Hindlimb muscle (tissue), 1 donor: ENCODE measurements around the gene THOC6. TPM values are rescaled to one million over a fixed set of nuclear protein-coding genes. Genes with fewer than 3 reads are reported as not detected.
A peak's percentile ranks its signal among the peaks of the same experiment; 100 is the strongest.

ENCODE experiments used
- DNase-seq: peaks from one replicate; pipeline ENCODE4 v3.0.0-alpha.2; 2013
- polyA plus RNA-seq: library from polyadenylated mRNA; unstranded; fragments of 120-200 nt; gene quantifications from one replicate; pipeline ENCODE4 v1.2.1, GENCODE V29; 2013; ENCODE audit not compliant: insufficient read length

Gene THOC6
- 21.8 TPM for polyA plus RNA-seq

- DNase-seq = peak; percentile 96
Observed at GRCh38 chr16:3023669-3024478, at the start of gene THOC6, which contains the start of gene HCFC1R1. Gene THOC6, plus strand, starts transcription at chr16:3024035. Its CDS starts 292 bp downstream, at chr16:3024327. Gene HCFC1R1, minus strand, starts transcription at chr16:3023942. Its CDS starts 1 bp downstream, at chr16:3023941.

GRCh38 chr16:2974319-2975056, 49.3 kb upstream of the THOC6 start:
- no peak for DNase-seq

DNA sequence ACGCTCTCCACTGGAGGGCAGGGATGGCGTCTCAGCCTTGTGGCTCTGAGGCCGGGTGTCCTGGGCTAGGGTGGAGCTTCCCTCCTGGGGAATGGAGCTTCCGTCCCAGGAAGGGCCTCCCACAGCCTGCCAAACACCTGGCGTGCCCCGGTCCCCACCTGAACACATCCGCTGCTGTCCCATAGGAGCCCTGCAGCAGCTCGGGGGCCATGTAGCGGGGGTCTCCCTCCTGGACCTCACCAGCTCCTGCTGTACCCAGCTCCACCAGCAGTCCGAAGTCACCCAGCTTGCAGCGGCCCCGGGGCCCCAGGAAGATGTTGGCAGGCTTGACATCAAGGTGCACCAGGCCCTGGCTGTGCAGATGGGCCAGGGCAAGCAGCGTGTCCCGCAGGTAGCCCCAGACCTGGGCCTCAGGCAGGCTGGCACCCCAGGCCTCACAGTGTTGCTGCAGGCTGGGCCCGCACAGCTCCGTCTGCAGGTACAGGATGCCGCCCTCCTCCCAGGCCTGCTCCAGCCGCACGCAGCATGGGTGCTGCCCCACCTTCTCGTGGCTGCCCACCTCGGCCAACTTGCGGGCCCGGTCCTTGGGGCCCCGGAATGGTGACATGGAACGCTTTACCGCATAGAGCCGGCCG, 48.6 kb upstream of the THOC6 start:
- DNase-seq = no peak

GRCh38 chr16:2976201-2976600, 47.6 kb upstream of the THOC6 start:
- DNase-seq = no peak

DNA sequence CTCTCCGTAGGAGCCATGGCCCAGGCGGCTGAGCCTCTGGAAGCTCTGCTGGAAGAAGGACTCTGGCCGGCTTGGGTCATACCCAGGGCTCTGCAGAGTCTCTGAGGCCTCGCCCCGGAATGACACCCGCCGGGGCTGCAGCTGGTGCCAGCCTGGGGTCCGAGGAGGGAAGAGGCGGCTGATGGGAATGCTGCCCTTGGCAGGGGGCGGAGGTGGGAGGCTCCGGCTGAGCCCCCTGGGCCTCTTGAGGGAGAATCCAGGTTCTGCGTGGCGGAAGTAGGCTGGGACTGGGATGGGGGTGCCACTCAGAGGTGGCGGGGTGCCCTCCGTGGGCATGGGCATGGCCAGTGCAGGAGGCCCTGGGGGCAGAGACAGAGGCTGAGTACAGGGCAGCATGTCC, 47.2 kb upstream of the THOC6 start:
- no peak for DNase-seq

DNA sequence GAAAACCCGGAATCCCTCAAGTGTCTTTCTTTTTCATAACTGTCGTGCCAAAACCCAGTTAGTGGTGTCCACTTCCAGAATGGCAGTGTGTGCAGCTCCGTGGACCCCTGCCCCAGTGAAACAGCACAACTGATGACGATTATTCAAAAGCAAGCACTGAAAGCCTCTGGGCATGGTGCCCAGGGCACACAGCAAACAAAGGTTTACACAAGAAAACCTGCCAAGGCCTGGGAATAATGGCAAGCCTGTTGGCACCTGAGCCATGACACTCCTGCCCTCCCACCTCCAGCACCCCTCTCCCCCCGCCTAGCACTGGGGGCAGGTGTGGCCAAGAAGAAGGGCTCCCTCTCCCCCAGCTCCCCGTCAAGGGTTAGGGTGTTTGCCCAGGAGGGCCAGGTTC, 46.4 kb upstream of the THOC6 start:
- DNase-seq = no peak

DNA sequence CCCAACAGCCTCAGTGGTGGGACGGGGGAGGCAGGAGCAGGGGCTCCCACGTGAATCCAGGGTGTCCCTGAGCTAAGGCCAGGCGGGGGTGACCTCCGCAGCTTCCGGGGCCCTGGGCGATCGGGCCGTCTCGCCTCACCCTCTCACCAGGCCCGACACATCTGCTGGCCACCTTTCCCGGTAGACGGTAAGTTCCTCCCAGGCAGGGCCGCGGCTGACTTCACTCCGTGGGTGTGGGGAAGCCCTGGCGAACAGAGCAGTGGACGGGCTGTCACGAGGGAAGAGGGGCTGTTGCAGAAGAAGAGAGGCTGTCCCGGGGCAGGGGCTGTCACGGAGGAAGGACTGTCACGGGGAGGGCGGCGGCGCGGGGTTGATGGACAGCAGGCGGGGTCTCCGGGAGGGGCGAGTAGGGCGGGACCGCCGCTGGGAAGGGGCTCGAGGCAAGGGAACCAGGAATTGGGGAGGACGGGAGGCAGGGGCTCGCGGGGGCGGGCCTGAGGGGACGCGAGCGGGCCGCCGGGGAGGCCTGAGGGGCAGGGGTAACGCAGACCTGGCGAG, 44.1 kb upstream of the THOC6 start:
- DNase-seq = no peak

GRCh38 chr16:2980227-2981176, 43.3 kb upstream of the THOC6 start, which contains the start of gene PKMYT1:
Gene PKMYT1, minus strand, starts transcription at chr16:2980446. Its CDS starts 789 bp downstream, at chr16:2979657.
- DNase-seq = peak; percentile 95

- no peak for DNase-seq
Observed at GRCh38 chr16:2981177-2981898, 42.5 kb upstream of the THOC6 start.

DNA sequence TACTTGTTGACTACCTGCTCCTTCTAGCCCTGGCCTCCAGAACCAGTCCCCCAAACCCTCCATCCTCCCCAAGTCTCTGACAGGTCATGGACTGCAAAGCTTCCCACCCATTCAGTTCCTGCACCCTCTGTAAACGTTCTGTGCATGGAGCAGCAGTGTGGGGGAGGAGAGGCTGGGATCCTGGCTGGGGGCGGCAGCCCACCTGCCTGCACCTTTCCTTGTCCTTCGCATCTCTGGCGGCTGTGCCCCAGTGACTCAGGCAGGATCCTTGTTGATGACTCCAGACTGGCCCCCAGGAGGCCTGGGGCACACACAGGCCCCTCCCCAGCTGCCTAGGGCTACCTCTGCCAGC, 42.0 kb upstream of the THOC6 start:
- no peak for DNase-seq

DNA sequence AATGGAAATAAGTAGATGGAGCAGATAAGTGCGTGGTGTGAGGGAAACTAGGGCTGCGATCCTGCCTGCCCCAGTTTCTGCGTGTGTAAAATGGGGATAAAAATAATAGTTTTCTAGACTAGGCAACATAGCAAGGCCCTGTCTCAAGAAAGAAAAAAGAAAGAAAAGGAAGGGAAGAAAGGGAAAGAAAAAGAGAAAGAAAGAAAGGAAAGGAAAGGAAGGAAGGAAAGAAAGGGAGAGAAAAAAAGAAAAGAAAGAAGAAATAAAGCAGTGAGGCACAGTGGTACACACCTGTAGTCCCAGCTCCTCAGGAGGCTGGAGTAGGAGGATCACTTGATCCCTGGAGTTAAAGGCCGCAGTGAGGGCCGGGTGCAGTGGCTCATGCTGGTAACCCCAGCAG, 41.4 kb upstream of the THOC6 start:
- DNase-seq = no peak

DNA sequence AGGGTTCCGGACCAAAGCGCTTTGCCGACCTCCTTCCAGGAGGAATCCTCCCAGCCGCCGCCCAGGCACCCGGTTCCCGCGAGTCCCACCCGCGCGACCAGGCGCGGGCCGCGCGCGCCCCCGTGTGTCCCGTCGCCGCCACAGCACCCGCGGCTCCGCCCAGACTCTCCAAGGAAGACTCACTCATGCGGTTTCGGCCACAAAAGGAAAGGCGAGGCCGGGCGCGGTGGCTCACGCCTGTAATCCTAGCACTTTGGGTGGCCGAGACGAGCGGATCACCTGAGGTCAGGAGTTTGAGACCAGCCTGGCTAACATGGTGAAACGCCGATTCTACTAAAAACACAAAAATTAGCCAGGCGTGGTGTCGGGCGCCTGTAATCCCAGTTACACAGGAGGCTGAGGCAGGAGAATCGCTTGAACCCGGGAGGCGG, 40.1 kb upstream of the THOC6 start:
- DNase-seq = peak; percentile 76

DNA sequence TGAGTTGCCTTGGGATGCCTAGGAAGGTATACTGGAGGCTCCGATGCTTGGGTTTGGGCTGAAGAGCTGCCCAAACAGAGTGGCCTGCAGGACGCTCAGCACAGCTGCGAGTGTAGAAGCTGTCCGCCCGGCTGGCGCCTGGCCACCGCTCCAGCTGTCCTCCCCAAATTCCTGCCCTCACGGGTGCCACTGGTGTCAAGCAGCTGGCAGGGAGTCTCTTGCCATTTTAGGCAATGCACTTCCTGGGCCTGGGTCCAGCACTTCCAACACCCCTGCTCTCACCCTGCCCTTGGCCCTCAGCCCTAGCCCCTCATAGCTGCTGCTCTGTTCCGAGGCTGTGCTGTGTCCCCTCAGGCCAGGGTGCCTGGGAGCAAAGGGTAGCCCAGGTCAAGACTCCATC, 38.4 kb upstream of the THOC6 start:
- DNase-seq = peak; percentile 63

- no peak for DNase-seq
Observed at GRCh38 chr16:2985893-2986355, 37.9 kb upstream of the THOC6 start.

DNA sequence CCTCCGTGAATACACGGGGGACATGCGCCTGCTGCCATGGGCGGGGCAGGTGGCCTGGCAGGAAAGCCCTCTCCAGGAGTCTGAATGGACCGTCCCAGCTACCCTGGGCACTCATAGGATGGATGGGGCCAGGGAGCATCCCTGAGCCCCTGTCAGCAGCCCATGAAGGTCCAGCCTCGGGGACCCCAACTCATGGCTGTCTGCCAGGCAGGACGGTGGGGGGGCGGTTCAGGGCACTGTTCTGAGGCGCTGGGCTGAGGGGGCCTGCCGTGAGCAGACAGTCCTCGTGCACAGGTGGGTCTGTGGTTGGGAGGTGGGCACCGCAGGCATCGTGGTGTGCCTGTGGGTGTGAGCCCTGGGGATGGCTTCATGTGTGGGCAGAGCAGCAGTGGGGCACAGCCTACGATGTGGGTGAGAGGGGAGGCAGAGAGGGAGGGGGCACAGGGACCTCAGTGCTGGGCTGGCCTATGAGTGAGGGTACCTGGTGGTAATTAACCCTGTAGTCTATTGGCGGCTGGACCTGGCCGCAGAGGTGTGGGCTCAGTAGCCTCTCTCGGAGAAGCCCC, 37.1 kb upstream of the THOC6 start:
- no peak for DNase-seq

DNA sequence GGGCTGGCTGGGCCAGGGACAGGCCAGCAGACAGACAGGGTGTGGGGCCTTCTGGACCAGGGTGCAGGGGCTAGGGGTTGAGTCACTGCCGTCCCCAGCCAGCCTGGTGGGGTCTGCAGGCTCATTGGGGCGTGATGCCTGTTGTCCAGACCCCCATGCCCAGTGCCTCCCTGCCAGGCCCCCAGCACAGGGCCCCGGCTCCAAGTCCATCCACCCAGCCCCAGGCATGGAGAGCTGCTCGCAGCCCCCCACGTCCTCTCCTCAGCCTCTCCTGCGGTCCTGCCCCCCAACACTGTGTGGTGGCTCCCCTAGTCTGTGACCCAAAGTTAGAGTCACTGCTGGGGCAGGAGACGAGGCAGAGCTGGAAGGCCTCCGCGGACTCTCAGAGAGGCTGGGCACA, 36.5 kb upstream of the THOC6 start:
- no peak for DNase-seq

GRCh38 chr16:2987833-2988232, 36.0 kb upstream of the THOC6 start:
- no peak for DNase-seq

DNA sequence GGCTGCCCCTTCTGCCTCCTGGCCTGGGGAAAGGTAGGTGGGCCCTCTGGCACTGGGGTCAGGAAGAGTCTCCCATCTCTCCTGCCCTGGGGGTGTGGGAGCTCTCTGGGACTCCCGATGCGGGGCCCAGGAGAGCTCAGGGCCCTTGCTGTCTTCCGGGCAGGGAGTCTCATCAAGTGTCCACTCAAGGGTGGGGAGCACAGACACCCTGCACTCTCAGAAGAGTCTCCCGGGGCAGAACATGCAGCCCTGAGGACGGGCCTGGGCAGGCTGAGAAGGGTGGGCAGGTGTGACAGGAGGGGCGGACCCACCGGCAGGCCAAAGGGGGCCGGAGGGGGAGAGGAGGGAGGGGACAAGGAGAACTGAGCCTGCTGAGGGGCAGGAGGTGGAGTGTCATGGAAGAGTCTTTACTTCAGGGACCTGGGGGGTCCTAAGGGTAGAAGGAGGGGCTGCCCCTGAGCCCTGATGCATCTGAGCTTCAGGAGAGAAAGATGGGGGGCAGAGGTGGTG, 35.2 kb upstream of the THOC6 start:
- DNase-seq = no peak

- DNase-seq = no peak
Observed at GRCh38 chr16:2990891-2991290, 32.9 kb upstream of the THOC6 start.

DNA sequence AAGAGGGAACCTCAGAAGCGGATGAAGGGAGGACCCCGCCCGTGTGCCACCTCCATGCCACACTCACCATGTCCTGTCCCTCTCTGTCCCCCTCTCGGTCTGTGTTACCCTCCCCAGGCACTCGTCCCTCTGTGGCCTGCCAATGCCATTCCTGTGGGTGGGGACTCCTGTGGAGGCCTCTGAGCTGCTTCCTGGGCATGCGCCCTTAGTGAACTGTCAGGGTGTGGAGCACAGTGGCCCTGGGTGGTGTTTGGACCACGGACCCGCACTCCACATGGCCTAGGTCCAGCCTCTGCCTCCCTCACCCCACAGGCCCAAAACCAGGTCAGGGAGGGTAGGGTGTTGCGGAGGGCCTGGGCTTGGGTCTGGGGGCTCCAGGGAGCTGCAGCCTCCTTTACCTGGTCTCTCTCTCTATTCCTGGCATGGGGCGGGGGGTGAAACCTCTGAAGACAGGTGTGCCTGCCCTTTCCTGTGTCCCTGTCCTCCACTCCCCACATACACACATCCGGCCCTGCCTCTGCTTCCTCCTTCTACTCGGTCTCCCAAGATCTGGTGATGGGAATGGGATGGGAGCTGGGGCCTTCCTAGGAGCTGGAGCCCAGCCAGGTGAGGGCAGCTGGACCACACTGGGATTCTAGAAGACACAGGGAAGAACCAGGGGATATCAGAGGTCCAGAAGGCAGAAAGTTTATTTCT, 32.1 kb upstream of the THOC6 start:
- no peak for DNase-seq
